ENCODE data around the gene NHEJ1. TPM values are rescaled to one million over a fixed set of nuclear protein-coding genes. Genes with fewer than 3 reads are reported as not detected.

The NHEJ1 gene
- total and polyA plus RNA-seq, 3 experiments from 2014 or later, result 22.4 to 26.3 (median 24.5) TPM

DNA sequence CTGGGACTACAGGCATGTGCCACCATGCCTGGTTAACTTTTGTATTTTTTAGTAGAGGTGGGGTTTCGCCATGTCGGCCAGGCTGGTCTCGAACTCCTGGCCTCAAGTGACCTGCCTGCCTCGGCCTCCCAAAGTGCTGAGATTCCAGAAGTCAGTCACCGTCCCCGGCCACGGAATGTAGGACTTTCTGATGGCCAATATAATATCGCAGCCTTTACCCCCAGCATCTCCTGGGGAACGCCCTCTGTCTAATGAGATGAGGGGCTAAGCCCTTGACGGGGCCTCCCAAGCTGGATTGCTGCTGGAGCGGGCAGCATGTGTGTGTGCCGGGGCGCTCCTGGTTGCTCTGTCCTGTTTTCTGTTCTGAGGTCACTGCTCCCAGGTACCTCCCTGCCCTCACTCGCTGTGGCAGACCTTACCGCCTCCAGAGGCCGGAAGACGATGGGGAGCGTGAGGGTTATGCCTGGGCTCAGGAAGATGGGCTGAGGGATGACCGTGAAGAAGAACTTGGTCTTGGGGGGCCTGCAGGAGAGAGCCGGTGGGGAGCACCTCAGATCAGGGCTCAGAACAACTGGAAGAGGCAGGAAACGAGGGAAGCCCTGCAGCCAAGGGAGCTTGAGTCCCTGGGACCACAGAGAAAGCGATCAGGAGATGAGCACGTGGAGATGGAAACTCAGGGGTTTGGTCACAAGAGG is 128.4 kb downstream of the NHEJ1 start:
- Histone ChIP-seq H3K27me3 (ENCODE audit: insufficient read depth, low read length, poor library complexity, severe bottlenecking) (peaks cover 4% of the 10 kb centered on the region), H3K9me3 (ENCODE audit: low read length) (no peaks in the 10 kb centered on the region), H3K4me1 (ENCODE audit: insufficient read depth, low read length) (no peaks in the 10 kb centered on the region), H3K27ac (ENCODE audit: low read depth, low read length) (no peak overlapping the region), H3K36me3 (ENCODE audit: insufficient read depth, low read length) (no peaks in the 10 kb centered on the region), H3K4me3 (ENCODE audit: low read length) (no peak overlapping the region)
- Mint-ChIP-seq H3K27me3 (peaks cover 17 to 61% of the 10 kb centered on the region in 2 donors), H3K4me1 (no peaks in the 10 kb centered on the region), H3K9me3 (no peaks in the 10 kb centered on the region), H3K4me3 (no peak overlapping the region), H3K36me3 (no peaks in the 10 kb centered on the region), H3K27ac (no peak overlapping the region)
- DNase-seq, result no peak
- ChIA-PET POLR2A (no interaction called here), CTCF (interaction anchor here (4.5 kb wide), 1 partner anchor 124 kb away, joined by 65 read pairs; the partner anchor contains the start of gene NHEJ1)

DNA sequence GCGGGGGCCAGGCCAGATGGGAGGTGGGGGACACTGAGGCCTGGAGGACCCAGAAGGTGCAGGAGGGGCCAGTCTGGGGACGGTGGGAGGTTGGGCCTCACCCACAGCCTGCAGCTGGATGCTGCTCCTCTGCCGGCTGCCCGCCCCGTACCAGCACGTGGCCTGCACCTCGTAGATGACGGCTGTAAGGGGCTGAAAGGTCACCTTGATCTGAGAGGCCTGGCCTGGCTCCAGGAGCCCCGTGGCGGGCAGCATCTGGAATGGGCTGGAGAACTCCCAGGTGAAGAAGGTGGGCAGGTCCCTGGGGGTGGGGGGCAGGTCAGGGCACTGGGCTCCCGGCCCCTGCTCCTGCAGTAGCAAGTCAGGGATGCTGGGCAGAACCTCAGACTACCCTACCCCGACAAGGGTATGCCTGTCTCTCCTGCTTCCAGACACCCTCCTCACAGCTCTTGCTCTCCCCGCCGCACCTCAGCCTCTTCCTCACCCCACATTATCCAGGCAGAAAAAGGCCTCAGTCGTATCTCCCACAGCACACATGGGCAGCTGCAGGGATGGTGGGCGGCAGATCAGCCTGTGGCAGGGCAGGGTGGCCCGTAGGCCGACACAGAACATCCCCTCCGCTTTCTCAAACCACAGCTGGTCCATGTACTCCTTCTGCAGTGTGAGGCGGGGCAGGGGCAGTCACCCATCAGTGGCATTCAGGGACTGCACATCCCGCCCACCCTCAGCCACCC is 129.4 kb downstream of the NHEJ1 start:
- no peak for DNase-seq
- H3K36me3 Mint-ChIP-seq, result no peaks in the 10 kb centered on the region
- H3K4me1 Mint-ChIP-seq, result no peaks in the 10 kb centered on the region
- H3K4me3 Mint-ChIP-seq, result no peak overlapping the region
- H3K36me3 ChIP-seq (ENCODE audit: insufficient read depth, low read length), result no peaks in the 10 kb centered on the region
- no peaks in the 10 kb centered on the region for H3K9me3 Mint-ChIP-seq
- H3K9me3 ChIP-seq (ENCODE audit: low read length), result no peaks in the 10 kb centered on the region
- no peak overlapping the region for H3K27ac ChIP-seq (ENCODE audit: low read depth, low read length)
- peaks cover 4% of the 10 kb centered on the region for H3K27me3 ChIP-seq (ENCODE audit: insufficient read depth, low read length, poor library complexity, severe bottlenecking)
- H3K27ac Mint-ChIP-seq, result no peak overlapping the region
- H3K27me3 Mint-ChIP-seq, result peaks cover 17 to 58% of the 10 kb centered on the region in 2 donors
- no peak overlapping the region for H3K4me3 ChIP-seq (ENCODE audit: low read length)
- H3K4me1 ChIP-seq (ENCODE audit: insufficient read depth, low read length), result no peaks in the 10 kb centered on the region
- CTCF ChIA-PET, result interaction anchor here (1.3 to 4.5 kb wide), 7 partner anchors 10 to 126 kb away, joined by 3 to 65 read pairs (median 9); partner anchors contain the start of genes CFAP65 and NHEJ1
- POLR2A ChIA-PET, result no interaction called here

DNA sequence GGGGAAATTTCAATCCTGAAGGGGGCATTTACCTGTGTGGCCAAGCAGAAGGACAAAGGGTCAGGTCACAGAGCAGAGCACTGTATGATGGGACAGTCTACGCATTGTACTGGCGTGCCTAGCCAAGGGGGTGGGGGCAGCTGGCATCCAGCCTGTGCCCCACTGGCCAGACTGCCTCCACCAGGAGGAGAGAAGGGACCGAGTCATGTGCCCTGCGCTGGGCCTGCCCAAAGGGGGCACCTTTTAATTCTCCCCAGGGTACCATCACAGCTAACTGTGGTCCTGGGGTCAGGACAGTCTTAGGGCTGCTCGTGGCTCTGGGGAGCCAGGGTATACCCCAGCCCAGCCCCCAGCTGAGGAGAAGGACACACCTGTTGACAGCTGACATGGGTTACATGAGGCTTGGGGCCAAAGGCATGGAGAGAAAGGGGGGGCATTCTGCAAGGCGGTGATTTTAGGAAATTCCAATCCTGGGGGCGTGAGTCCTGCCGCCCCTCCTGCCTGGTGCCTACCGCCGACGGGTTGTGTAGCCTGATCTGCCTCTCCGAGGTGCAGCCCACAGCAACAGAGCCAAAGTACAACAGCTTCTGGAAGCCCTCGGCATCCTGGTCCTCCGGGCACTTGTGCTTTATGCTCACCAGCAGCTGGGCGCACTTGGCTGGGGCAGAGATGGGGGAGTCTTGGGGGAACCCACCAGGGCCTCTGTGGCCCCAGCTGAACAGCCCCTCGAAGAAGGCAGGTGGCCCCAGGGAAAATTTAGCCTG is 130.3 kb downstream of the NHEJ1 start:
- no peaks in the 10 kb centered on the region for H3K4me1 Mint-ChIP-seq
- POLR2A ChIA-PET, result interaction anchor here (0.6 kb wide), 1 partner anchor 120 kb away, joined by 3 read pairs; no protein-coding TSS in a partner anchor

GRCh38 chr2:219029829-219030165 is 130.8 kb downstream of the NHEJ1 start:
- Mint-ChIP-seq H3K27me3 (peaks cover 14 to 44% of the 10 kb centered on the region in 2 donors), H3K36me3 (no peaks in the 10 kb centered on the region), H3K27ac (peak overlapping the region in 1 of 8 donors; percentile 88), H3K9me3 (no peaks in the 10 kb centered on the region), H3K4me1 (no peaks in the 10 kb centered on the region), H3K4me3 (no peak overlapping the region)
- H3K27me3 ChIP-seq (ENCODE audit: insufficient read depth, low read length, poor library complexity, severe bottlenecking), result peaks cover 4% of the 10 kb centered on the region
- POLR2A ChIA-PET, result interaction anchor here (0.6 to 0.9 kb wide), 2 partner anchors 28 to 121 kb away, joined by 3 read pairs; no protein-coding TSS in a partner anchor
- H3K9me3 ChIP-seq (ENCODE audit: low read length), result no peaks in the 10 kb centered on the region
- no peak overlapping the region for H3K4me3 ChIP-seq (ENCODE audit: low read length)
- peak; percentile 62 to 84 (median 68) for DNase-seq
- H3K4me1 ChIP-seq (ENCODE audit: insufficient read depth, low read length), result no peaks in the 10 kb centered on the region
- CTCF ChIA-PET, result interaction anchor here (0.6 to 4.5 kb wide), 34 partner anchors 8 to 308 kb away, joined by 3 to 65 read pairs (median 4); partner anchors contain the start of genes CFAP65, NHEJ1 and PTPRN
- H3K36me3 ChIP-seq (ENCODE audit: insufficient read depth, low read length), result no peaks in the 10 kb centered on the region
- no peak overlapping the region for H3K27ac ChIP-seq (ENCODE audit: low read depth, low read length)

More for the DNA sequence above, 130.3 kb downstream of the NHEJ1 start:
- Histone ChIP-seq H3K36me3 (ENCODE audit: insufficient read depth, low read length) (no peaks in the 10 kb centered on the region), H3K27ac (ENCODE audit: low read depth, low read length) (no peak overlapping the region), H3K27me3 (ENCODE audit: insufficient read depth, low read length, poor library complexity, severe bottlenecking) (peaks cover 4% of the 10 kb centered on the region), H3K4me1 (ENCODE audit: insufficient read depth, low read length) (no peaks in the 10 kb centered on the region), H3K4me3 (ENCODE audit: low read length) (no peak overlapping the region), H3K9me3 (ENCODE audit: low read length) (no peaks in the 10 kb centered on the region)
- Mint-ChIP-seq H3K27me3 (peaks cover 14 to 50% of the 10 kb centered on the region in 2 donors), H3K27ac (peak overlapping the region in 1 of 8 donors; percentile 74), H3K4me3 (no peak overlapping the region), H3K36me3 (no peaks in the 10 kb centered on the region), H3K9me3 (no peaks in the 10 kb centered on the region)
- no peak for DNase-seq
- CTCF ChIA-PET, result interaction anchor here (0.6 to 4.5 kb wide), 34 partner anchors 7 to 307 kb away, joined by 3 to 65 read pairs (median 4); partner anchors contain the start of genes CFAP65, NHEJ1 and PTPRN

DNA sequence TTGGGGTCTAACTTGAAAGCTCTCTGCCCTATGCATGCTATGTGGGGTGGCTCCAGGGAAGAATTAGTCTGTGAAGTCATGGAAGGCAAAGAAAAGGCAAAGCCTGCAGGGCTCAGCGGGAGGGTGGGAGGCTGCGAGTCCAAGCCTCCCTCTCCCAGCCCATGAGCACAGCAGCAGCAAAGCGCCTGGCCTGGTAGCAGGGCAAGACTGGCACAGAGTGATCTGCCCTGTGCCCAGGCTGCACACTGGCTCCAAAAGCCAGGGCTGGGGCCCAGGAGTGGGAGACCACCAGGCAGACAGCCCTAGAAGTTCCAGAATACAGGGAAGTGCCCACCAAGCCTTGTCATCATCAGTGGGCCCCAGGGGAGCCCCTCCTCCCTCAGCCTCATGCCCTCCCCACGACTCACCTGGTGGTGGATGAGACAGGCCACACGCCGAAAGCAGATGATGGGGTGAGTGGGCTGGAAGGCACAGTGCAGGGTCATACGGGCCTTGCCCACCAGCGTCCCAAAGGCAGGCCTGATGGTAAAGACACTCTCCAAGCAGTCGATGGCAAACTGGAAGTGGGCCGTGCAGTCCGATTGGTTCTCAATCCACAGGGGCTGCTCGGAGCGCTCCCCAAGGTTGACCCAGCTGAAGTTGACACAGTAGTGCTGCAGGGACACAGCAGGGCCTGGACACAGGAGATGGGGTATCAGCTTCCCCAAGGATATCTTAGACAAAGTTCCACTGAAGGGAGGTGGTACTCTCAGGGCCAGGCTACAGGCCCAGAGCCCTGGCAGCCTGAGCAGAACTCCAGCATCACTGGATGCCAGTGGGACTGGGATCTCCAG is 131.4 kb downstream of the NHEJ1 start:
- no peak overlapping the region for H3K4me3 Mint-ChIP-seq
- no peaks in the 10 kb centered on the region for H3K36me3 ChIP-seq (ENCODE audit: insufficient read depth, low read length)
- no peaks in the 10 kb centered on the region for H3K9me3 Mint-ChIP-seq
- no peak overlapping the region for H3K27ac ChIP-seq (ENCODE audit: low read depth, low read length)
- no peaks in the 10 kb centered on the region for H3K36me3 Mint-ChIP-seq
- H3K27ac Mint-ChIP-seq, result no peak overlapping the region
- no peaks in the 10 kb centered on the region for H3K4me1 ChIP-seq (ENCODE audit: insufficient read depth, low read length)
- peaks cover 14 to 39% of the 10 kb centered on the region in 2 donors for H3K27me3 Mint-ChIP-seq
- no peak for DNase-seq
- POLR2A ChIA-PET, result interaction anchor here (0.6 to 0.9 kb wide), 2 partner anchors 27 to 121 kb away, joined by 3 read pairs; no protein-coding TSS in a partner anchor
- no peak overlapping the region for H3K4me3 ChIP-seq (ENCODE audit: low read length)
- peaks cover 4% of the 10 kb centered on the region for H3K27me3 ChIP-seq (ENCODE audit: insufficient read depth, low read length, poor library complexity, severe bottlenecking)
- no peaks in the 10 kb centered on the region for H3K4me1 Mint-ChIP-seq
- no peaks in the 10 kb centered on the region for H3K9me3 ChIP-seq (ENCODE audit: low read length)
- CTCF ChIA-PET, result interaction anchor here (0.6 to 4.5 kb wide), 33 partner anchors 9 to 308 kb away, joined by 3 to 65 read pairs (median 3); partner anchors contain the start of genes CFAP65, NHEJ1 and PTPRN

DNA sequence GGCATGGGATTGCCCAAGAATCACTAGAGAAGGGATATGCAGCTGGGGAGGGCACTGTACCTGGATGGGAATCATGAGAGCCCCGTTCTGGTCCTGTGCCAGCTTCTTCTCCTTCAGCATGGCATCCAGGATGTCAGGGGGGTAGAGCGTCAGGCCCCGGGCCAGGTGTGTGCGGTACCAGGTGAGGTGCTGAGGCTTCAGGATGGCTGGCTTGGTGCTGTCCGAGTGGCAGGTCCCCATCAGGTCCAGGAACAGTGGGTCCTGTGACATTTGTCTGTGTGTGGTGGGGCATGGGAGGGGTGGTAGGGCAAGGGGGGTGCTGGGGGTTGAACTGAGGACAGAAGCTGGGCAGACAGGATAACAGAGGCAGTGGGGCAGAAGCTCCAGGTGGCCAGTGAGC is 132.5 kb downstream of the NHEJ1 start:
- Histone ChIP-seq H3K4me1 (ENCODE audit: insufficient read depth, low read length) (no peaks in the 10 kb centered on the region), H3K9me3 (ENCODE audit: low read length) (no peaks in the 10 kb centered on the region), H3K36me3 (ENCODE audit: insufficient read depth, low read length) (no peaks in the 10 kb centered on the region), H3K4me3 (ENCODE audit: low read length) (no peak overlapping the region), H3K27me3 (ENCODE audit: insufficient read depth, low read length, poor library complexity, severe bottlenecking) (peaks cover 4% of the 10 kb centered on the region), H3K27ac (ENCODE audit: low read depth, low read length) (no peak overlapping the region)
- H3K4me1 Mint-ChIP-seq, result no peaks in the 10 kb centered on the region
- peaks cover 13 to 31% of the 10 kb centered on the region in 2 donors for H3K27me3 Mint-ChIP-seq
- H3K9me3 Mint-ChIP-seq, result no peaks in the 10 kb centered on the region
- CTCF ChIA-PET, result interaction anchor here (1.2 to 4.5 kb wide), 3 partner anchors 11 to 129 kb away, joined by 3 to 65 read pairs (median 4); partner anchors contain the start of gene NHEJ1
- POLR2A ChIA-PET, result no interaction called here
- no peak for DNase-seq
- no peaks in the 10 kb centered on the region for H3K36me3 Mint-ChIP-seq
- H3K27ac Mint-ChIP-seq, result no peak overlapping the region
- no peak overlapping the region for H3K4me3 Mint-ChIP-seq

DNA sequence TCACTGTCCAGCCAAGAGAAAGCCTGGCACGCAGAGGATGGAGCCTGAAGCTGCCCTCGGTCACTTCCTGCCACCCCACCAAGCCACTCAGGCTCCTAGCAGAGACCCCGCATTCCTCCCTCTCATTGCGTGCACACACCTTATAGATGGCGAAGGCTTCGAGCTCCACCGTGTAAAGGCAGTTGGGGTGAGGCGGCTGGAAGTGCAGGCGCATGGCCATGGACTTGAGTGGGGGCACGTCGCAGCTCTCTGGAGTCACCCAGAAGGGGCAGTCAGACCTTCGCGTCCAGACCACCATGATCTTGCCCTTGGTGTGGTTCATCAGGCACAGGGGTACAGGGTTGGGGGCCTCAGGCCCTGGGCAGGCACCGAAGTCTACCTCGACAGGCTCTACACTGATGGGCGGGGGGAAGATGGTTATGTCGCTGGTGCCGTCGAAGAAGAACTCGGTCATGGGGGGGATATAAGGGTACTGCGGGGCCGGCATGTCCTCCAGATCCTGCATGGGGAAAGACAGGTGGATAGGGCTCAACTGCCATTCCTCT is 133.0 kb downstream of the NHEJ1 start:
- Histone ChIP-seq H3K36me3 (ENCODE audit: insufficient read depth, low read length) (no peaks in the 10 kb centered on the region), H3K9me3 (ENCODE audit: low read length) (no peaks in the 10 kb centered on the region), H3K4me3 (ENCODE audit: low read length) (no peak overlapping the region), H3K27ac (ENCODE audit: low read depth, low read length) (no peak overlapping the region), H3K27me3 (ENCODE audit: insufficient read depth, low read length, poor library complexity, severe bottlenecking) (peaks cover 4% of the 10 kb centered on the region), H3K4me1 (ENCODE audit: insufficient read depth, low read length) (no peaks in the 10 kb centered on the region)
- H3K36me3 Mint-ChIP-seq, result no peaks in the 10 kb centered on the region
- H3K4me1 Mint-ChIP-seq, result no peaks in the 10 kb centered on the region
- H3K4me3 Mint-ChIP-seq, result no peak overlapping the region
- H3K27ac Mint-ChIP-seq, result no peak overlapping the region
- DNase-seq, result no peak
- CTCF ChIA-PET, result interaction anchor here (1.2 to 4.5 kb wide), 2 partner anchors 11 to 129 kb away, joined by 4 to 65 read pairs; partner anchors contain the start of gene NHEJ1
- POLR2A ChIA-PET, result no interaction called here
- H3K27me3 Mint-ChIP-seq, result peaks cover 14 to 28% of the 10 kb centered on the region in 2 donors
- no peaks in the 10 kb centered on the region for H3K9me3 Mint-ChIP-seq

Measured in CD8-positive, alpha-beta memory T cell (primary cell).